GM19351 (cell line): ENCODE results near the gene GMPPA.

Experiments
- ATAC-seq: cut with Tn5 transposase; IDR thresholded peaks from one replicate; pipeline ENCODE4 v1.9.1; 2021; ENCODE audit warnings: mild to moderate bottlenecking, moderate library complexity; ENCODE audit not compliant: unreplicated experiment

Gene GMPPA

GRCh38 chr2:219484343-219485200 lies 14.1 kb upstream of the GMPPA start:
- ATAC-seq: no peak

- ATAC-seq: no peak
Observed at GRCh38 chr2:219485201-219485580, 13.5 kb upstream of the GMPPA start.

GRCh38 chr2:219486380-219486959 lies 12.2 kb upstream of the GMPPA start:
- no peak for ATAC-seq

- ATAC-seq: no peak
Observed at GRCh38 chr2:219488149-219488843, 10.4 kb upstream of the GMPPA start.

GRCh38 chr2:219488844-219489194 lies 9.9 kb upstream of the GMPPA start:
- no peak for ATAC-seq

- ATAC-seq: no peak
Observed at GRCh38 chr2:219489315-219489714, 9.4 kb upstream of the GMPPA start.

- ATAC-seq: no peak
Observed at GRCh38 chr2:219490186-219490585, 8.5 kb upstream of the GMPPA start.

- no peak for ATAC-seq
Observed at GRCh38 chr2:219490600-219491130, 8.0 kb upstream of the GMPPA start.

- ATAC-seq: no peak
Observed at GRCh38 chr2:219491278-219491963, 7.3 kb upstream of the GMPPA start.

- no peak for ATAC-seq
Observed at GRCh38 chr2:219492575-219492974, 6.1 kb upstream of the GMPPA start.

- no peak for ATAC-seq
Observed at GRCh38 chr2:219493086-219493485, 5.6 kb upstream of the GMPPA start.

GRCh38 chr2:219494952-219495530 lies 3.6 kb upstream of the GMPPA start:
- no peak for ATAC-seq

GRCh38 chr2:219495531-219496122 lies 3.1 kb upstream of the GMPPA start:
- ATAC-seq: peak; percentile 16

- no peak for ATAC-seq
Observed at GRCh38 chr2:219496247-219496824, 2.4 kb upstream of the GMPPA start.

- ATAC-seq: no peak
Observed at GRCh38 chr2:219496825-219497494, 1.7 kb upstream of the GMPPA start.

- ATAC-seq: peak; percentile 27
Observed at GRCh38 chr2:219497495-219498279, 1.0 kb upstream of the GMPPA start.

GRCh38 chr2:219499058-219499307 lies 292 bp downstream of the GMPPA start:
- ATAC-seq: peak; percentile 4

- no peak for ATAC-seq
Observed at GRCh38 chr2:219499555-219499954, 864 bp downstream of the GMPPA start.

GRCh38 chr2:219500135-219500534 lies 1.4 kb downstream of the GMPPA start:
- no peak for ATAC-seq
